ENCODE results near the gene PCMTD2.

PCMTD2 gene

GRCh38 chr20:64236137-64237088 lies 19.1 kb upstream of the PCMTD2 start:
- no peak for TF ChIP-seq ZFX (IDR thresholded peaks at IDR 0.05; ENCODE audit: borderline replicate concordance)
- TF ChIP-seq CTCF (IDR thresholded peaks at IDR 0.05) = no peak
- H3K27ac ChIP-seq = no peak overlapping the region

- TF ChIP-seq ZFX (IDR thresholded peaks at IDR 0.05; ENCODE audit: borderline replicate concordance) = no peak
- no peak for TF ChIP-seq CTCF (IDR thresholded peaks at IDR 0.05)
- no peak overlapping the region for H3K27ac ChIP-seq
Measured at GRCh38 chr20:64237316-64237715, 18.2 kb upstream of the PCMTD2 start.

GRCh38 chr20:64238115-64238825 lies 17.3 kb upstream of the PCMTD2 start:
- no peak for TF ChIP-seq CTCF (IDR thresholded peaks at IDR 0.05)
- TF ChIP-seq ZFX (IDR thresholded peaks at IDR 0.05; ENCODE audit: borderline replicate concordance) = no peak
- no peak overlapping the region for H3K27ac ChIP-seq

- H3K27ac ChIP-seq = no peak overlapping the region
- TF ChIP-seq CTCF (IDR thresholded peaks at IDR 0.05) = no peak
- TF ChIP-seq ZFX (IDR thresholded peaks at IDR 0.05; ENCODE audit: borderline replicate concordance) = no peak
Measured at GRCh38 chr20:64238851-64239387, 16.6 kb upstream of the PCMTD2 start.

- no peak for TF ChIP-seq CTCF (IDR thresholded peaks at IDR 0.05)
- no peak overlapping the region for H3K27ac ChIP-seq
Measured at GRCh38 chr20:64239449-64240242, 15.9 kb upstream of the PCMTD2 start.

GRCh38 chr20:64240243-64241015 lies 15.1 kb upstream of the PCMTD2 start:
- TF ChIP-seq CTCF (IDR thresholded peaks at IDR 0.05) = no peak
- no peak for TF ChIP-seq ZFX (IDR thresholded peaks at IDR 0.05; ENCODE audit: borderline replicate concordance)
- no peak overlapping the region for H3K27ac ChIP-seq
